Measurements from ENCODE around the gene MSH3. TPM values are rescaled to one million over a fixed set of nuclear protein-coding genes. Genes with fewer than 3 reads are reported as not detected.

MSH3 gene
- total RNA-seq, 1 donor from 2014 or later: 19.3 TPM

DNA sequence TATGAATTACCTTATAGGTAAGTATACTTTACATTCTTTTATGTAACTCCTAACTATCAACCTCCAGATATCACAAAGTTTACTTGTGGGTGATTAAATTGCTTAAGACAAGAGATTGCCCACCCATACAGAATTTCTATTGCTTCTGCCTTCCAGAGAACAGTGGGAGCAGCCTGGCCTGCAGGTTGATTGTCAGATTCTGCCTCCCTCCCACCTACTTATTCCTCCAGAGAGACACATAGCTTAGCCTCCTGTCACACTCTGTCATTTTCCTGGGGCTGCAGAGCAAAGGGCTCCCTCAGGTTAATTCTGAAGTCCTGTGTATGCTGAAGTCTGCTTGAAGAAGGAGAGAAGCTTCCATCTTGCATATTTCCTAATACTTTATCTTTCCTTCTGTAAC, 48.8 kb downstream of the MSH3 start:
- Histone ChIP-seq H3K36me3 (ENCODE audit: control insufficient read depth in 3 of 3, insufficient read depth in 3 of 3, low read length in 3 of 3) (peaks cover 0 to 2% (median 0%) of the 10 kb centered on the region in 3 donors), H3K9me3 (ENCODE audit: control insufficient read depth in 3 of 3, low read length in 3 of 3) (no peaks in the 10 kb centered on the region), H3K4me3 (ENCODE audit: low read length in 3 of 3) (no peak overlapping the region), H3K9ac (ENCODE audit: low read depth in 1 of 3, low read length in 3 of 3) (no peak overlapping the region), H3K4me1 (ENCODE audit: control insufficient read depth in 3 of 3, insufficient read depth in 3 of 3, low read length in 3 of 3) (peaks cover 0 to 3% (median 0%) of the 10 kb centered on the region in 3 donors), H3K27me3 (ENCODE audit: control insufficient read depth in 3 of 3, insufficient read depth in 3 of 3, low read length in 3 of 3) (no peaks in the 10 kb centered on the region), H3K27ac (ENCODE audit: low read depth, low read length) (no peak overlapping the region)

DNA sequence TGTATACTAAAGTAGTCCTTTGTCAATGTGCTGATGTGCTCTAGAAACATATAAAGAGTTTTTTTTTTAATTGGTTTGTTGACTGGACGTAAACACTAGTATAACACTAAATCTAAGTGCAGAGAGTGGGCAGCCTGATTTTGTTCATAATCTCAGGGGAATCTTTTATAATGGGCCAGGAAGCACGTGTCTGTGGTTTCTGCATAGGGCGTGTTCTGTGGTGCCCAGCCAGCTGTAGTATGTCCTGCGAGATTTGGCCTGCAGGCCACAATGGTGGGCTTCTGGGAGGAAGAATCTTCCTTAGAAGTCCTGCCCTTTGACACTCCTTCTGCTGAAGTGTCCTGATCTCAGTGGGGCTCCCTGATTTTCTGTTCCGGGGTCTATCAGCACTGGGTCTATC, 49.3 kb downstream of the MSH3 start:
- H3K4me1 ChIP-seq (ENCODE audit: control insufficient read depth in 3 of 3, insufficient read depth in 3 of 3, low read length in 3 of 3): peaks cover 0 to 3% (median 0%) of the 10 kb centered on the region in 3 donors
- no peaks in the 10 kb centered on the region for H3K9me3 ChIP-seq (ENCODE audit: control insufficient read depth in 3 of 3, low read length in 3 of 3)
- H3K9ac ChIP-seq (ENCODE audit: low read depth in 1 of 3, low read length in 3 of 3): no peak overlapping the region
- no peak overlapping the region for H3K4me3 ChIP-seq (ENCODE audit: low read length in 3 of 3)
- H3K27ac ChIP-seq (ENCODE audit: low read depth, low read length): no peak overlapping the region
- peaks cover 0 to 2% (median 0%) of the 10 kb centered on the region in 3 donors for H3K36me3 ChIP-seq (ENCODE audit: control insufficient read depth in 3 of 3, insufficient read depth in 3 of 3, low read length in 3 of 3)
- H3K27me3 ChIP-seq (ENCODE audit: control insufficient read depth in 3 of 3, insufficient read depth in 3 of 3, low read length in 3 of 3): no peaks in the 10 kb centered on the region

DNA sequence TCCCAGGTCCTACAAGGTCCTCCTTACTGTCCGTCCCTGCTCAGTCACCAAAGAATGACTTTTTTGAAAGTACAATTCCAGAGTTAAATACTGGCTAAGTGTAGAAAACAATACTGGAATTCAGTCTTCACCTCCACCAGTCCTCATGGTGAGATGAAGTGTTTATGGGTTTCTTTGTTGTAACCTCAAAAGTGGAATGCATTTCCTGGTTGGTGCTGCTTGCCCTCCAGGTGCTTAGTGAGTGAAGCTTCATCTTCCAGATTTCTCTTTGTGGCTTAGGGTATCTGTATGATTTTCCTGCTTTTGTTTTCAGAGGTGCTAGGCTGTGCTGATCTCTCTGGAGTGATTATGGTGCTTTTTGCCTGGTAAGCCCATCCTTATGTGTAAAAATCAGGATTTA, 49.8 kb downstream of the MSH3 start:
- Histone ChIP-seq H3K9ac (ENCODE audit: low read depth in 1 of 3, low read length in 3 of 3) (no peak overlapping the region), H3K4me1 (ENCODE audit: control insufficient read depth in 3 of 3, insufficient read depth in 3 of 3, low read length in 3 of 3) (peaks cover 0 to 3% (median 0%) of the 10 kb centered on the region in 3 donors), H3K27me3 (ENCODE audit: control insufficient read depth in 3 of 3, insufficient read depth in 3 of 3, low read length in 3 of 3) (no peaks in the 10 kb centered on the region), H3K4me3 (ENCODE audit: low read length in 3 of 3) (no peak overlapping the region), H3K27ac (ENCODE audit: low read depth, low read length) (no peak overlapping the region), H3K9me3 (ENCODE audit: control insufficient read depth in 3 of 3, low read length in 3 of 3) (no peaks in the 10 kb centered on the region), H3K36me3 (ENCODE audit: control insufficient read depth in 3 of 3, insufficient read depth in 3 of 3, low read length in 3 of 3) (peaks cover 0 to 2% (median 0%) of the 10 kb centered on the region in 3 donors)

DNA sequence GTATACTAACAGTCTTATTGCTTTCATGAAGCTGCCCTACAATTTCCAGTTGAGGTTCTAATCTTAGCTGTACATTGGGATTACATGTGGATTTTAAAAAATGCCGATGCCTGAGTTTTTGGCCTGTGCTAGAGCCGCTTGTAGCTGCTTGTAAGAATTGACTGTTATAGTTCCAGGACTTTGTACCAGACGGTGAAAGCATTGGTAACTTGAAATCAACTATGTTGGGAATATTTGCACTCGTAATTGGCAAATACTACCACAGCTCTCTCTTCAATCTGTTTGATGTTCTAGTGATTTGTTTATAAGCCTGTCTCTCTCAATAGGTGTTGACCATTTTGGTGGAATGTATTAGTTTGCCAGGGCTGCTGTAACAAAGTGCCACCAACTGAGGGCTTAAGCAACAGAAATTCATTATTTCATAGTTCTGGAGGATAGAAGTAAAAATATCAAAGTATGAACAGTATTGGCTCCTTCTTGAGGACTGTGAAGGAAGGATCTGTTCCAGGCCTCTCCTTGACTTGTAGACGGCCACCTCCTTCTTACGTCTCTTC, 50.8 kb downstream of the MSH3 start:
- no peaks in the 10 kb centered on the region for H3K9me3 ChIP-seq (ENCODE audit: control insufficient read depth in 3 of 3, low read length in 3 of 3)
- no peak overlapping the region for H3K9ac ChIP-seq (ENCODE audit: low read depth in 1 of 3, low read length in 3 of 3)
- H3K27ac ChIP-seq (ENCODE audit: low read depth, low read length): no peak overlapping the region
- H3K4me1 ChIP-seq (ENCODE audit: control insufficient read depth in 3 of 3, insufficient read depth in 3 of 3, low read length in 3 of 3): peaks cover 0 to 3% (median 0%) of the 10 kb centered on the region in 3 donors
- peaks cover 0 to 2% (median 0%) of the 10 kb centered on the region in 3 donors for H3K36me3 ChIP-seq (ENCODE audit: control insufficient read depth in 3 of 3, insufficient read depth in 3 of 3, low read length in 3 of 3)
- no peaks in the 10 kb centered on the region for H3K27me3 ChIP-seq (ENCODE audit: control insufficient read depth in 3 of 3, insufficient read depth in 3 of 3, low read length in 3 of 3)
- H3K4me3 ChIP-seq (ENCODE audit: low read length in 3 of 3): no peak overlapping the region

DNA sequence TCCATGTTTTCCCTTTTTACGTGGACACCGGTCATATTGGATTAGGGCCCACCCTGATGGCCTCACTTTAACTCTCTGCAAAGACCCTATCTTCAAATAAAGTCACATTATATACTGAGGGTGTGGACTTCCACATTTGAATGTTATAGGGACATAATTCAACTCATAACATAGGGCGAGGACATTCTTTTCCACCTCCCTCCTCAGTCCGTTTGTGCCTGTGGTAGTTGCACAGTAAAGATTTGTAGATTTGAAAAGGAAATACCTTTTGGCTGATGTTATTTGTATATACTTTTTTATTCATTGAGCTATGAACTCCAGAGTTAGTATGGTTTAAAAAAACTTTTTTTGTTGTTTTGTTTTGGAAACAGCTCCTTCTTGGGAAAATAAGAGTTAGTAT, 51.3 kb downstream of the MSH3 start:
- Histone ChIP-seq H3K27me3 (ENCODE audit: control insufficient read depth in 3 of 3, insufficient read depth in 3 of 3, low read length in 3 of 3) (no peaks in the 10 kb centered on the region), H3K27ac (ENCODE audit: low read depth, low read length) (no peak overlapping the region), H3K4me1 (ENCODE audit: control insufficient read depth in 3 of 3, insufficient read depth in 3 of 3, low read length in 3 of 3) (peaks cover 0 to 3% (median 0%) of the 10 kb centered on the region in 3 donors), H3K36me3 (ENCODE audit: control insufficient read depth in 3 of 3, insufficient read depth in 3 of 3, low read length in 3 of 3) (peaks cover 0 to 2% (median 0%) of the 10 kb centered on the region in 3 donors), H3K9ac (ENCODE audit: low read depth in 1 of 3, low read length in 3 of 3) (no peak overlapping the region), H3K4me3 (ENCODE audit: low read length in 3 of 3) (no peak overlapping the region), H3K9me3 (ENCODE audit: control insufficient read depth in 3 of 3, low read length in 3 of 3) (no peaks in the 10 kb centered on the region)

DNA sequence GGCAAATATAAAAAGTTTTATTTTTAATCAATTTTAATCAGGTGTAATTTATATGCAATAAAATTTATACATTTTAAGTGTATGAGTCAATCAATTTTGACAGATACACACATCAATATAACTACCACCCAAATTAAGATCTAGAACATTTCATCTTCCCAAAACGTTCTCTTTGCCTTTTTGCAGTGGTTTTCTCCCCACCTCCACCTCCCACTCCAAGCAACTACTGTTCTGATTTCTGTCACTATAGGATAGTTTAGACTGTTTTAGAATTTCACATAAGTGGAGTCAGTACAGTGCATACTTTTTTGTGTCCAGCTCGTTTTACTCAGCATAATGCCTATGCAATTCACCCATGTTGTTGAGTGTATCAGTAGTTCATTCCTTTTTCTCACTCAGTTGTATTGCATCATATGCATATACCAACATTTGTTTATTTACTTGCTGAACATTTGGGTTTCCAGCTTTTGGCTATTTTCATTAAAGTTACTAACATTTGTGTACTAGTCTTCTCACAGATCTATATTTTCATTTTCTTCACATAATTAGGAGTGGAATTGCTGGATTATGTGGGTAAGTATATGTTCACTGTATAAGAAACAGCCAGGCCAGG, 52.5 kb downstream of the MSH3 start:
- Histone ChIP-seq H3K36me3 (ENCODE audit: control insufficient read depth in 3 of 3, insufficient read depth in 3 of 3, low read length in 3 of 3) (peaks cover 0 to 2% (median 0%) of the 10 kb centered on the region in 3 donors), H3K9ac (ENCODE audit: low read depth in 1 of 3, low read length in 3 of 3) (no peak overlapping the region), H3K4me3 (ENCODE audit: low read length in 3 of 3) (no peak overlapping the region), H3K27ac (ENCODE audit: low read depth, low read length) (peak overlapping the region; percentile 23), H3K9me3 (ENCODE audit: control insufficient read depth in 3 of 3, low read length in 3 of 3) (no peaks in the 10 kb centered on the region), H3K4me1 (ENCODE audit: control insufficient read depth in 3 of 3, insufficient read depth in 3 of 3, low read length in 3 of 3) (peaks cover 0 to 3% (median 0%) of the 10 kb centered on the region in 3 donors), H3K27me3 (ENCODE audit: control insufficient read depth in 3 of 3, insufficient read depth in 3 of 3, low read length in 3 of 3) (no peaks in the 10 kb centered on the region)

DNA sequence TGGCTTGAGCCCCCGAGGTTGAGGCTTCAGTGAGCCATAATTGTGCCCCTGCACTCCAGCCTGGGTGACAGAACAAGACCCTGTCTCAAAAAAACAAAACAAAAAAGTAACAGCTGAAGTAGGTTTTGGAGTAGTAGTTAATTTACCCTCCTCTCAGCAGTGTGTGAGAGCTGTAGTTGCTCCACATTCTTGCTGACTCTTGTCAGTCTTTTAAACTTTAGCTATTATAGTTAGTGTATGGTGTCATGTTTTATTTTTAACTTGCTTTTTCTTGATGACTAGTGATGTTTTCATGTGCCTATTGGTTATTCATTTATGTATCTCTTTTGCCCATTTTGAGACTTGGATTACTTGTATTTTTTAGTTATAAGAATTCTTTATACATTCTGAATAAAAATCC, 53.2 kb downstream of the MSH3 start:
- Histone ChIP-seq H3K4me3 (ENCODE audit: low read length in 3 of 3) (no peak overlapping the region), H3K9me3 (ENCODE audit: control insufficient read depth in 3 of 3, low read length in 3 of 3) (no peaks in the 10 kb centered on the region), H3K36me3 (ENCODE audit: control insufficient read depth in 3 of 3, insufficient read depth in 3 of 3, low read length in 3 of 3) (no peaks in the 10 kb centered on the region), H3K9ac (ENCODE audit: low read depth in 1 of 3, low read length in 3 of 3) (no peak overlapping the region), H3K4me1 (ENCODE audit: control insufficient read depth in 3 of 3, insufficient read depth in 3 of 3, low read length in 3 of 3) (peaks cover 0 to 3% (median 0%) of the 10 kb centered on the region in 3 donors), H3K27ac (ENCODE audit: low read depth, low read length) (peak overlapping the region; percentile 23), H3K27me3 (ENCODE audit: control insufficient read depth in 3 of 3, insufficient read depth in 3 of 3, low read length in 3 of 3) (no peaks in the 10 kb centered on the region)

DNA sequence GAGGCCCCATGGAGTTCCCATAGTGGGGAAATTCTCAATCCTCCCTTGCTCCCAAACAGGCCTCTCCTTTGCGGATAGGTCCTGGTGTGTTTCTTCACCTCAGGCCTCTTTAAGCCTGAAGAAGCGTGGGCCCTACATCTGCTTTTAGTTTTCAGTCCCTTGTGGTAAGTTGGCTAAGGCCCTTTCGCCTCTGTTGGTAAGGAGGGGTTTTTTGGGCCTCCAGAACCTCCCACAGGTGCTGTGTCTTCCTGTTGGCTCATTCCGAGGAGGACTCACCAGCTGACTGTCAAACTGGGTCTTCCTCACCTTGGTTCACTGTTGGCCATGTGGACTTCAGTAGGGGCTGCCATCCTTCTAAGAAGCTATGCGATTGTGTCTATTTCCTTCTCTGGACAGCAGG, 56.8 kb downstream of the MSH3 start:
- Histone ChIP-seq H3K36me3 (ENCODE audit: control insufficient read depth in 3 of 3, insufficient read depth in 3 of 3, low read length in 3 of 3) (no peaks in the 10 kb centered on the region), H3K4me3 (ENCODE audit: low read length in 3 of 3) (no peak overlapping the region), H3K27me3 (ENCODE audit: control insufficient read depth in 3 of 3, insufficient read depth in 3 of 3, low read length in 3 of 3) (no peaks in the 10 kb centered on the region), H3K9ac (ENCODE audit: low read depth in 1 of 3, low read length in 3 of 3) (no peak overlapping the region), H3K4me1 (ENCODE audit: control insufficient read depth in 3 of 3, insufficient read depth in 3 of 3, low read length in 3 of 3) (peaks cover 0 to 3% (median 2%) of the 10 kb centered on the region in 3 donors), H3K27ac (ENCODE audit: low read depth, low read length) (no peak overlapping the region), H3K9me3 (ENCODE audit: control insufficient read depth in 3 of 3, low read length in 3 of 3) (no peaks in the 10 kb centered on the region)

DNA sequence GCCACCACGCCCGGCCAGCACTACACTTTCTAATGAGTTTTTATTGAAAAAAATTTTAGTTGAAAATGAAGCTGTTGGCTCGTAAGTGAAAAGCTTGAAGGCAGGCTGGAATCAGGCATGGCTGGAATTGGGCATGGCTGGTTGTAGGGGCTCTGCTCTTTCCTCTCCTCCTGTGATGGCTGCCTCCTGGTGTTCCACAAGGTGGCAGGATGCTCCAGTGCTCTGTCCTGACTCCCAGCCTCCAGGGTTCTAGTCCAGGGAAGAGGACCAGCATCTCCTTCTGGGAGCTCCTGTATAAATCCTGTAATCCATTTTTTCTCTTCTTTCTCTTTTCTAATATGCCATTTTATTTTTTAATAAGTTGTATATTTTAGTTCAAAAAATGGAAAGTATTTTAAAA, 57.5 kb downstream of the MSH3 start:
- Histone ChIP-seq H3K4me1 (ENCODE audit: control insufficient read depth in 3 of 3, insufficient read depth in 3 of 3, low read length in 3 of 3) (peaks cover 0 to 3% (median 2%) of the 10 kb centered on the region in 3 donors), H3K9me3 (ENCODE audit: control insufficient read depth in 3 of 3, low read length in 3 of 3) (no peaks in the 10 kb centered on the region), H3K4me3 (ENCODE audit: low read length in 3 of 3) (no peak overlapping the region), H3K36me3 (ENCODE audit: control insufficient read depth in 3 of 3, insufficient read depth in 3 of 3, low read length in 3 of 3) (no peaks in the 10 kb centered on the region), H3K27ac (ENCODE audit: low read depth, low read length) (no peak overlapping the region), H3K27me3 (ENCODE audit: control insufficient read depth in 3 of 3, insufficient read depth in 3 of 3, low read length in 3 of 3) (no peaks in the 10 kb centered on the region), H3K9ac (ENCODE audit: low read depth in 1 of 3, low read length in 3 of 3) (no peak overlapping the region)

DNA sequence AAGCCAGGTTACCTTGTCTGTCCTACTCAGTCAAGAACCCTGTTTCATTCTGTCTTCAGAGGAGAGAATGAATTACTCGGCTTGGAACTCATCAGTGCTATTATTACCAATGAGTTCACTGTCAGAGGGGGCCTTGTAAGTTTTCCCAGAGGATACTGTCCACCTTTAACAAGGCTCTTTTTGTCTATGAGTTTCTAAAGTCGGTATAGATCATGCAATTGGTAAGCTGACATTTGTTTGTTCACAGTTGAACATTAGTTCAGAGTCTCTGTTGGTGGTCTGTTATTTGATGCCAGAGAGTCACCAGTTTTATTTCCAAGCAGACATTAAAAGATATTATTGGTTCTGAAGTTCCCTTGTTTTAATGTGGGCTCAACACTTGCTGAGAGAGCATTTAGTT, 58.5 kb downstream of the MSH3 start:
- Histone ChIP-seq H3K36me3 (ENCODE audit: control insufficient read depth in 3 of 3, insufficient read depth in 3 of 3, low read length in 3 of 3) (no peaks in the 10 kb centered on the region), H3K4me3 (ENCODE audit: low read length in 3 of 3) (no peak overlapping the region), H3K9ac (ENCODE audit: low read depth in 1 of 3, low read length in 3 of 3) (no peak overlapping the region), H3K27me3 (ENCODE audit: control insufficient read depth in 3 of 3, insufficient read depth in 3 of 3, low read length in 3 of 3) (no peaks in the 10 kb centered on the region), H3K27ac (ENCODE audit: low read depth, low read length) (no peak overlapping the region), H3K9me3 (ENCODE audit: control insufficient read depth in 3 of 3, low read length in 3 of 3) (no peaks in the 10 kb centered on the region), H3K4me1 (ENCODE audit: control insufficient read depth in 3 of 3, insufficient read depth in 3 of 3, low read length in 3 of 3) (peaks cover 0 to 2% (median 0%) of the 10 kb centered on the region in 3 donors)

Data from skeletal muscle tissue (tissue), 4 donors.